ENCODE results near the gene FRMPD1.

Gene FRMPD1

DNA sequence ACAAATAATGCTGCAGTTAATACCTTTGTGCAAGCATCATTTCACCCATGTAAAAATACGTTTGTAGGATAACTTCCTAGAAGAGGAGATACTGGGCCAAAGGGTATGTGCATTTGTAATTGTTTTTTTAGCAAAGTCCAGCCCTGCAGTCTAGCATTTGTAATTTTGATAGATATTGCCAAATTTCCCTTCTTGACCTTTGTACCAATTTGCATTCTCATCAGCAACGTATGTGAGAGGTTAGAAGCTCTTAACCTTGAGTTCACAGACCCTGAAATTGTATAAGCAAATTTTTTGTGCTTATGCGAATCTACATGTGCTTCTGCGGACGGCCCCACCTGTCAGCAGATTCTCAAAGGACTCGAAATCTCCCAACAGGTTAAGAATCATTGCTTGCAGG, 39.7 kb upstream of the FRMPD1 start:
- Histone ChIP-seq H3K9ac (ENCODE audit: low read length) (no peak overlapping the region), H3K4me1 (ENCODE audit: insufficient read depth, low read length, severe bottlenecking) (no peaks in the 10 kb centered on the region), H3K4me3 (ENCODE audit: low read depth, low read length, poor library complexity, severe bottlenecking) (no peak overlapping the region), H3K9me3 (ENCODE audit: low read length) (no peaks in the 10 kb centered on the region), H3K36me3 (ENCODE audit: insufficient read depth, low read length) (no peaks in the 10 kb centered on the region), H3K27me3 (ENCODE audit: insufficient read depth, low read length) (no peaks in the 10 kb centered on the region), H3K9me2 (ENCODE audit: low read depth, low read length) (no peaks in the 10 kb centered on the region), H2AFZ (ENCODE audit: low read length) (no peak overlapping the region), H3K4me2 (ENCODE audit: low read length) (no peak overlapping the region), H3K79me2 (ENCODE audit: insufficient read depth, low read length) (no peaks in the 10 kb centered on the region), H4K20me1 (ENCODE audit: insufficient read depth, low read length) (no peaks in the 10 kb centered on the region), H3F3A (ENCODE audit: insufficient read depth, low read length) (no peaks in the 10 kb centered on the region), H3K27ac (ENCODE audit: low read depth, low read length, poor library complexity, severe bottlenecking) (no peak overlapping the region)
- TF ChIP-seq, protein P1, sequence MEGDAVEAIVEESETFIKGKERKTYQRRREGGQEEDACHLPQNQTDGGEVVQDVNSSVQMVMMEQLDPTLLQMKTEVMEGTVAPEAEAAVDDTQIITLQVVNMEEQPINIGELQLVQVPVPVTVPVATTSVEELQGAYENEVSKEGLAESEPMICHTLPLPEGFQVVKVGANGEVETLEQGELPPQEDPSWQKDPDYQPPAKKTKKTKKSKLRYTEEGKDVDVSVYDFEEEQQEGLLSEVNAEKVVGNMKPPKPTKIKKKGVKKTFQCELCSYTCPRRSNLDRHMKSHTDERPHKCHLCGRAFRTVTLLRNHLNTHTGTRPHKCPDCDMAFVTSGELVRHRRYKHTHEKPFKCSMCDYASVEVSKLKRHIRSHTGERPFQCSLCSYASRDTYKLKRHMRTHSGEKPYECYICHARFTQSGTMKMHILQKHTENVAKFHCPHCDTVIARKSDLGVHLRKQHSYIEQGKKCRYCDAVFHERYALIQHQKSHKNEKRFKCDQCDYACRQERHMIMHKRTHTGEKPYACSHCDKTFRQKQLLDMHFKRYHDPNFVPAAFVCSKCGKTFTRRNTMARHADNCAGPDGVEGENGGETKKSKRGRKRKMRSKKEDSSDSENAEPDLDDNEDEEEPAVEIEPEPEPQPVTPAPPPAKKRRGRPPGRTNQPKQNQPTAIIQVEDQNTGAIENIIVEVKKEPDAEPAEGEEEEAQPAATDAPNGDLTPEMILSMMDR (IDR thresholded peaks at IDR 0.05; ENCODE audit: low read length) = no peak
- TF ChIP-seq EZH2 (IDR thresholded peaks at IDR 0.05; ENCODE audit: borderline replicate concordance, low read length) = no peak

DNA sequence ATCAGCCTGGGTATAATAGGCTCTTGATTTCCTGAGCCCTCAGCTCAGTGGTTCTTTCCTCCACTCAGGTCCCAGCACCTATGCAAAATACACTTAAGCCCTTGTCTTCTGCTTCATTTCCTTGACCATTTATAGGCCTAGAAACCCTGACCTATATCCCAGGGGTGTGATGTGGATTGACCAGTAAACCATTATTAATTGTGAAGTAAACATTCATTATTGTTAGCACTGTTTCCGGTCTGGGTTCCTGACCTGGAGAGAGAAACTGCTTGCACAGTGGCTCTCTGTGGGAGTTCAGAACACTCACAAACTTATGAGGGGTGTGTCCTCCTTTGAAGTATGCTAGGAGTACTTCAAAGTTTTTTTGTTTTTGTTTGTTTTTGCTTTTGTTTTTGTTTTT, 38.8 kb upstream of the FRMPD1 start:
- H2AFZ ChIP-seq (ENCODE audit: low read length) = no peak overlapping the region
- H3K9me3 ChIP-seq (ENCODE audit: low read length) = no peaks in the 10 kb centered on the region
- H3K36me3 ChIP-seq (ENCODE audit: insufficient read depth, low read length) = no peaks in the 10 kb centered on the region
- no peaks in the 10 kb centered on the region for H3K4me1 ChIP-seq (ENCODE audit: insufficient read depth, low read length, severe bottlenecking)
- H3K4me2 ChIP-seq (ENCODE audit: low read length) = no peak overlapping the region
- TF ChIP-seq, protein P1 (IDR thresholded peaks at IDR 0.05; ENCODE audit: low read length) = no peak
- no peak for TF ChIP-seq EZH2 (IDR thresholded peaks at IDR 0.05; ENCODE audit: borderline replicate concordance, low read length)
- H3K9ac ChIP-seq (ENCODE audit: low read length) = no peak overlapping the region
- no peaks in the 10 kb centered on the region for H3F3A ChIP-seq (ENCODE audit: insufficient read depth, low read length)
- H3K4me3 ChIP-seq (ENCODE audit: low read depth, low read length, poor library complexity, severe bottlenecking) = no peak overlapping the region
- H3K27me3 ChIP-seq (ENCODE audit: insufficient read depth, low read length) = no peaks in the 10 kb centered on the region
- H3K9me2 ChIP-seq (ENCODE audit: low read depth, low read length) = no peaks in the 10 kb centered on the region
- no peaks in the 10 kb centered on the region for H3K79me2 ChIP-seq (ENCODE audit: insufficient read depth, low read length)
- H3K27ac ChIP-seq (ENCODE audit: low read depth, low read length, poor library complexity, severe bottlenecking) = no peak overlapping the region
- no peaks in the 10 kb centered on the region for H4K20me1 ChIP-seq (ENCODE audit: insufficient read depth, low read length)

DNA sequence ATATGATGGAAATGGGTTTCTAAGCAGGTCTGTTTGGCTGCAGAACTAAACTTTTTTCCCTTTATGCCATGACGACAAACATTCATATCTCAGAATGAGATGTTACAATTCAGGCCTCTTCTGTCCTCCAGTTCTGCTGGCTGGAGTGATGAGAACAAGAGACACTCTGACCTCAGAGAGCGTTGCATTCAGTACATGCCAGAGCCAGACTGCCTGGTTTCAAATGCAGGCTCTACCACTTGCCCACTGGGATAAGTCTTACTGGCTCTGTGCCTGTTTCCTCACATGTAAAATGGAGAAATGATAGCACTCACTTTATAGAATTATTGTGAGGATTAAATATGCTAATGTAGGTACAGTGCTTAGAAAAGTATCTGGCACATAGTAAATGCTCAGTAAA, 33.6 kb upstream of the FRMPD1 start:
- Histone ChIP-seq H3K4me3 (ENCODE audit: low read depth, low read length, poor library complexity, severe bottlenecking) (no peak overlapping the region), H3F3A (ENCODE audit: insufficient read depth, low read length) (no peaks in the 10 kb centered on the region), H3K4me2 (ENCODE audit: low read length) (no peak overlapping the region), H3K27ac (ENCODE audit: low read depth, low read length, poor library complexity, severe bottlenecking) (no peak overlapping the region), H3K9me2 (ENCODE audit: low read depth, low read length) (no peaks in the 10 kb centered on the region), H3K36me3 (ENCODE audit: insufficient read depth, low read length) (no peaks in the 10 kb centered on the region), H3K9me3 (ENCODE audit: low read length) (no peaks in the 10 kb centered on the region), H2AFZ (ENCODE audit: low read length) (no peak overlapping the region), H3K4me1 (ENCODE audit: insufficient read depth, low read length, severe bottlenecking) (no peaks in the 10 kb centered on the region), H3K79me2 (ENCODE audit: insufficient read depth, low read length) (no peaks in the 10 kb centered on the region), H3K27me3 (ENCODE audit: insufficient read depth, low read length) (no peaks in the 10 kb centered on the region; the same call in 1 of the 2 replicates), H4K20me1 (ENCODE audit: insufficient read depth, low read length) (no peaks in the 10 kb centered on the region), H3K9ac (ENCODE audit: low read length) (no peak overlapping the region)
- no peak for TF ChIP-seq EZH2 (IDR thresholded peaks at IDR 0.05; ENCODE audit: borderline replicate concordance, low read length)
- TF ChIP-seq, protein P1 (IDR thresholded peaks at IDR 0.05; ENCODE audit: low read length) = no peak

Measured in OCI-LY1 (cell line).